Measurements from ENCODE around the gene DIP2C.

Gene DIP2C

GRCh38 chr10:602391-603005 lies 87.0 kb downstream of the DIP2C start:
- Histone ChIP-seq H4K8ac (ENCODE audit: low read depth, low read length) (no peak overlapping the region), H4K12ac (ENCODE audit: low read depth, low read length) (no peak overlapping the region), H3K18ac (ENCODE audit: low read length) (peak overlapping the region; percentile 47), H3K36me3 (ENCODE audit: control insufficient read depth in 1 of 2, insufficient read depth in 2 of 2, low read length in 2 of 2) (no peaks in the 10 kb centered on the region), H4K91ac (ENCODE audit: low read depth, low read length) (peak overlapping the region; percentile 15), H3K4me3 (ENCODE audit: low read depth, low read length) (no peak overlapping the region), H3K79me1 (ENCODE audit: low read length) (peaks cover 25% of the 10 kb centered on the region), H3K9ac (ENCODE audit: low read length) (no peak overlapping the region), H2BK12ac (ENCODE audit: low read length) (peak overlapping the region; percentile 19), H3K14ac (ENCODE audit: low read length) (peak overlapping the region; percentile 19), H3K4me2 (ENCODE audit: low read length) (no peak overlapping the region), H3K4me1 (ENCODE audit: control insufficient read depth in 1 of 2, insufficient read depth in 2 of 2, low read length in 2 of 2) (peaks cover 42 to 52% of the 10 kb centered on the region in 2 experiments), H3K9me3 (ENCODE audit: insufficient read depth, low read depth, low read length) (no peaks in the 10 kb centered on the region), H2AK5ac (ENCODE audit: low read length) (peak overlapping the region; percentile 44), H2BK5ac (ENCODE audit: low read depth, low read length, poor library complexity) (no peak overlapping the region), H2BK120ac (ENCODE audit: insufficient read depth, low read length, poor library complexity) (no peak overlapping the region), H2AFZ (ENCODE audit: insufficient read depth, low read length, poor library complexity) (no peak overlapping the region), H3K27me3 (ENCODE audit: insufficient read depth, low read length) (no peaks in the 10 kb centered on the region), H3K4ac (ENCODE audit: low read depth, low read length) (no peak overlapping the region), H3K23ac (ENCODE audit: low read length) (no peak overlapping the region), H3K79me2 (ENCODE audit: control insufficient read depth, insufficient read depth, low read length, poor library complexity) (peaks cover 18% of the 10 kb centered on the region), H3K27ac (ENCODE audit: low read depth, low read length) (no peak overlapping the region)
- no peak for DNase-seq
- WGBS (ENCODE audit: extremely low coverage, insufficient coverage, insufficient read length): no CpG with 5 or more reads among the region's 18 CpGs

- peak overlapping the region; percentile 35 for H3K4me2 ChIP-seq (ENCODE audit: low read length)
- H3K9me3 ChIP-seq (ENCODE audit: insufficient read depth, low read depth, low read length): no peaks in the 10 kb centered on the region
- no peak for DNase-seq
- H3K14ac ChIP-seq (ENCODE audit: low read length): peak overlapping the region; percentile 74
- H4K91ac ChIP-seq (ENCODE audit: low read depth, low read length): peak overlapping the region; percentile 88
- no peaks in the 10 kb centered on the region for H3K27me3 ChIP-seq (ENCODE audit: insufficient read depth, low read length)
- peak overlapping the region; percentile 10 for H3K18ac ChIP-seq (ENCODE audit: low read length)
- no peak overlapping the region for H3K4ac ChIP-seq (ENCODE audit: low read depth, low read length)
- H2AK5ac ChIP-seq (ENCODE audit: low read length): peak overlapping the region; percentile 2
- no peak overlapping the region for H3K9ac ChIP-seq (ENCODE audit: low read length)
- peak overlapping the region; percentile 64 for H2BK5ac ChIP-seq (ENCODE audit: low read depth, low read length, poor library complexity)
- H3K36me3 ChIP-seq (ENCODE audit: control insufficient read depth in 1 of 2, insufficient read depth in 2 of 2, low read length in 2 of 2): no peaks in the 10 kb centered on the region
- WGBS (ENCODE audit: extremely low coverage, insufficient coverage, insufficient read length): no CpG with 5 or more reads among the region's 12 CpGs
- peak overlapping the region; percentile 63 for H3K27ac ChIP-seq (ENCODE audit: low read depth, low read length)
- H3K4me1 ChIP-seq (ENCODE audit: control insufficient read depth in 1 of 2, insufficient read depth in 2 of 2, low read length in 2 of 2): peaks cover 37 to 46% of the 10 kb centered on the region in 2 experiments
- H3K79me1 ChIP-seq (ENCODE audit: low read length): peaks cover 29% of the 10 kb centered on the region
- no peak overlapping the region for H3K4me3 ChIP-seq (ENCODE audit: low read depth, low read length)
- peak overlapping the region; percentile 23 for H2AFZ ChIP-seq (ENCODE audit: insufficient read depth, low read length, poor library complexity)
- no peak overlapping the region for H4K12ac ChIP-seq (ENCODE audit: low read depth, low read length)
- H2BK120ac ChIP-seq (ENCODE audit: insufficient read depth, low read length, poor library complexity): peak overlapping the region; percentile 23
- H3K79me2 ChIP-seq (ENCODE audit: control insufficient read depth, insufficient read depth, low read length, poor library complexity): peaks cover 16% of the 10 kb centered on the region
- H2BK12ac ChIP-seq (ENCODE audit: low read length): peak overlapping the region; percentile 14
- H4K8ac ChIP-seq (ENCODE audit: low read depth, low read length): peak overlapping the region; percentile 0
- H3K23ac ChIP-seq (ENCODE audit: low read length): no peak overlapping the region
Observed at GRCh38 chr10:601660-601963, 87.9 kb downstream of the DIP2C start.

DNA sequence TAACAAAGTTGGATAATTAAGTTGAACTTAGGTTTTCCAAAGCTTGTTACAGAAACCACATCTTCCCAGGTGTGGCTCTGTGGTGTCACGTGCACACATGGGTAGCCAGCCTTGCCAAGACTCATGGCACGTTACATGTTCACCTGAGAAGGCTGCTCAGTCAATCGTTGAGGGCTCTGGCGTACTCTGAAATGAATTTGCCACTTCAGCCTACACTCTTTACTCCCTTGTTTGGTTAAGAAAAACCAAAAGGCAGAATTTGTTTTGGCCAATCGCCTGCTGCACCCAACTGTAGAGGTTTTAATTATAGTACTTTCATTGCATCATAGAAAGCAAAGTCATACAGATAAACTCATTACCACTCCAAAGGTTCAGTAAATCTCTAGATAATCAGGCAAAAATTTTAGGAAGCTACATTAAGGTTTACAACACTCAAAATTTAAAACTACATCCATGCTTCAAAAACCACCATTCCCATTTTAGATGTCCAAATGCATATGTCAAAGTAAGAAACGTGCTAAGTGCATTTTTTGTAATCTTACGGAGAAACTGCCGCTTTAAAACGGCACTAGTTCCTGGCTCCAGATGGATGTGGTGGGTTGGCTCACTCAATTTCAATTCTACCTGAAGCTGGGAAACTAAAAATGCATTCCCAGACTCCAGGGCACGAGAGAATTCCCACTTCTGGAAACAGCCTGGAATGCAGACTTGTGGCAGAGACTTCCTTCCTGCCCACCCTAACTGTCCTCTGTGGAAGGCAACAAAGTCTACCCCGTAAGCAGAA lies 88.4 kb downstream of the DIP2C start:
- Histone ChIP-seq H2BK5ac (ENCODE audit: low read depth, low read length, poor library complexity) (peak overlapping the region; percentile 29), H2BK12ac (ENCODE audit: low read length) (peak overlapping the region; percentile 48), H4K8ac (ENCODE audit: low read depth, low read length) (peak overlapping the region; percentile 0), H3K4me1 (ENCODE audit: control insufficient read depth in 1 of 2, insufficient read depth in 2 of 2, low read length in 2 of 2) (peaks cover 36 to 46% of the 10 kb centered on the region in 2 experiments), H3K79me2 (ENCODE audit: control insufficient read depth, insufficient read depth, low read length, poor library complexity) (peaks cover 16% of the 10 kb centered on the region), H4K91ac (ENCODE audit: low read depth, low read length) (peak overlapping the region; percentile 88), H3K79me1 (ENCODE audit: low read length) (peaks cover 29% of the 10 kb centered on the region), H2AK5ac (ENCODE audit: low read length) (peak overlapping the region; percentile 38), H4K12ac (ENCODE audit: low read depth, low read length) (no peak overlapping the region), H2AFZ (ENCODE audit: insufficient read depth, low read length, poor library complexity) (no peak overlapping the region), H3K4me2 (ENCODE audit: low read length) (peak overlapping the region; percentile 35), H3K36me3 (ENCODE audit: control insufficient read depth in 1 of 2, insufficient read depth in 2 of 2, low read length in 2 of 2) (no peaks in the 10 kb centered on the region), H3K14ac (ENCODE audit: low read length) (no peak overlapping the region), H2BK120ac (ENCODE audit: insufficient read depth, low read length, poor library complexity) (peak overlapping the region; percentile 75), H3K23ac (ENCODE audit: low read length) (no peak overlapping the region), H3K9ac (ENCODE audit: low read length) (no peak overlapping the region), H3K4ac (ENCODE audit: low read depth, low read length) (no peak overlapping the region), H3K27ac (ENCODE audit: low read depth, low read length) (peak overlapping the region; percentile 63), H3K18ac (ENCODE audit: low read length) (peak overlapping the region; percentile 46), H3K4me3 (ENCODE audit: low read depth, low read length) (no peak overlapping the region), H3K27me3 (ENCODE audit: insufficient read depth, low read length) (no peaks in the 10 kb centered on the region), H3K9me3 (ENCODE audit: insufficient read depth, low read depth, low read length) (no peaks in the 10 kb centered on the region)
- DNase-seq: no peak
- no CpG with 5 or more reads among the region's 11 CpGs for WGBS (ENCODE audit: extremely low coverage, insufficient coverage, insufficient read length)

- peaks cover 16% of the 10 kb centered on the region for H3K79me2 ChIP-seq (ENCODE audit: control insufficient read depth, insufficient read depth, low read length, poor library complexity)
- peak overlapping the region; percentile 50 for H4K91ac ChIP-seq (ENCODE audit: low read depth, low read length)
- H2BK120ac ChIP-seq (ENCODE audit: insufficient read depth, low read length, poor library complexity): peak overlapping the region; percentile 6
- no peak overlapping the region for H3K9ac ChIP-seq (ENCODE audit: low read length)
- peak overlapping the region; percentile 45 for H3K18ac ChIP-seq (ENCODE audit: low read length)
- no peak overlapping the region for H2AFZ ChIP-seq (ENCODE audit: insufficient read depth, low read length, poor library complexity)
- H3K27me3 ChIP-seq (ENCODE audit: insufficient read depth, low read length): no peaks in the 10 kb centered on the region
- no peak overlapping the region for H3K4me3 ChIP-seq (ENCODE audit: low read depth, low read length)
- peak overlapping the region; percentile 1 for H2AK5ac ChIP-seq (ENCODE audit: low read length)
- peak overlapping the region; percentile 72 for H2BK12ac ChIP-seq (ENCODE audit: low read length)
- no CpG with 5 or more reads among the region's 15 CpGs for WGBS (ENCODE audit: extremely low coverage, insufficient coverage, insufficient read length)
- no peak overlapping the region for H2BK5ac ChIP-seq (ENCODE audit: low read depth, low read length, poor library complexity)
- no peak overlapping the region for H4K8ac ChIP-seq (ENCODE audit: low read depth, low read length)
- no peak overlapping the region for H3K23ac ChIP-seq (ENCODE audit: low read length)
- H3K4me2 ChIP-seq (ENCODE audit: low read length): no peak overlapping the region
- peaks cover 36 to 43% of the 10 kb centered on the region in 2 experiments for H3K4me1 ChIP-seq (ENCODE audit: control insufficient read depth in 1 of 2, insufficient read depth in 2 of 2, low read length in 2 of 2)
- H3K79me1 ChIP-seq (ENCODE audit: low read length): peaks cover 29% of the 10 kb centered on the region
- H3K27ac ChIP-seq (ENCODE audit: low read depth, low read length): no peak overlapping the region
- no peaks in the 10 kb centered on the region for H3K9me3 ChIP-seq (ENCODE audit: insufficient read depth, low read depth, low read length)
- DNase-seq: no peak
- H3K14ac ChIP-seq (ENCODE audit: low read length): peak overlapping the region; percentile 10
- H3K4ac ChIP-seq (ENCODE audit: low read depth, low read length): peak overlapping the region; percentile 26
- no peaks in the 10 kb centered on the region for H3K36me3 ChIP-seq (ENCODE audit: control insufficient read depth in 1 of 2, insufficient read depth in 2 of 2, low read length in 2 of 2)
- H4K12ac ChIP-seq (ENCODE audit: low read depth, low read length): no peak overlapping the region
Observed at GRCh38 chr10:600234-600633, 89.2 kb downstream of the DIP2C start.

Measured in trophoblast cell (in vitro differentiated cells and primary cell).